ENCODE results near the gene ZBTB20.

DNA sequence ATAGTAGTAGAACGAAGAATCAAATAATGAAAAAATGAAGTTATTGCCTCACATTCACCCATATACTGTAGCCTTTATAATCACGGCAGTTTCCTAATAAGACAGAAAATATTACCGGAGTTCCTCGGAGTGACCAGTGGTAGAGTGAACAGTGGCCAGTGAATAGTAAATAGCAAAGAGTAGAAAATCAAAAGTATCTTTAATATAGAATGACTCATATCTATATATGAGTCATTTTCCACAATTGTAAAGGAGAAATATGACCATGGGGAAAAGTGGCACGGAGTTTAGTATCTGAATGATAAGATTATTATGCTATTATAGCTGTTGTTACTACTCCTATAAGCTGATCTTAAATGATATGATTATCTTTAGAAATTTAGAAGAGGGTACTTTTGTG is 38.5 kb downstream of the ZBTB20 start:
- TF ChIP-seq, protein P1, sequence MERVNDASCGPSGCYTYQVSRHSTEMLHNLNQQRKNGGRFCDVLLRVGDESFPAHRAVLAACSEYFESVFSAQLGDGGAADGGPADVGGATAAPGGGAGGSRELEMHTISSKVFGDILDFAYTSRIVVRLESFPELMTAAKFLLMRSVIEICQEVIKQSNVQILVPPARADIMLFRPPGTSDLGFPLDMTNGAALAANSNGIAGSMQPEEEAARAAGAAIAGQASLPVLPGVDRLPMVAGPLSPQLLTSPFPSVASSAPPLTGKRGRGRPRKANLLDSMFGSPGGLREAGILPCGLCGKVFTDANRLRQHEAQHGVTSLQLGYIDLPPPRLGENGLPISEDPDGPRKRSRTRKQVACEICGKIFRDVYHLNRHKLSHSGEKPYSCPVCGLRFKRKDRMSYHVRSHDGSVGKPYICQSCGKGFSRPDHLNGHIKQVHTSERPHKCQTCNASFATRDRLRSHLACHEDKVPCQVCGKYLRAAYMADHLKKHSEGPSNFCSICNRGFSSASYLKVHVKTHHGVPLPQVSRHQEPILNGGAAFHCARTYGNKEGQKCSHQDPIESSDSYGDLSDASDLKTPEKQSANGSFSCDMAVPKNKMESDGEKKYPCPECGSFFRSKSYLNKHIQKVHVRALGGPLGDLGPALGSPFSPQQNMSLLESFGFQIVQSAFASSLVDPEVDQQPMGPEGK (CRISPR knock-in tag; IDR thresholded peaks at IDR 0.05; ENCODE audit: borderline replicate concordance): no peak
- TF ChIP-seq ZC3H10 (CRISPR knock-in tag; IDR thresholded peaks at IDR 0.05): no peak
- TF ChIP-seq ISL1 (CRISPR knock-in tag; IDR thresholded peaks at IDR 0.05): no peak
- TF ChIP-seq TOX (CRISPR knock-in tag; IDR thresholded peaks at IDR 0.05; ENCODE audit: borderline replicate concordance): no peak
- TF ChIP-seq TCF4 (CRISPR knock-in tag; IDR thresholded peaks at IDR 0.05; ENCODE audit: borderline replicate concordance): no peak
- no peak for TF ChIP-seq BACH2 (CRISPR knock-in tag; IDR thresholded peaks at IDR 0.05; ENCODE audit: borderline replicate concordance)
- TF ChIP-seq ARNTL (CRISPR knock-in tag; IDR thresholded peaks at IDR 0.05; ENCODE audit: borderline replicate concordance, low read depth): no peak
- TF ChIP-seq PPARA (CRISPR knock-in tag; IDR thresholded peaks at IDR 0.05; ENCODE audit: borderline replicate concordance): no peak
- no peak for TF ChIP-seq ZFP3 (CRISPR knock-in tag; IDR thresholded peaks at IDR 0.05)
- TF ChIP-seq, protein P2, sequence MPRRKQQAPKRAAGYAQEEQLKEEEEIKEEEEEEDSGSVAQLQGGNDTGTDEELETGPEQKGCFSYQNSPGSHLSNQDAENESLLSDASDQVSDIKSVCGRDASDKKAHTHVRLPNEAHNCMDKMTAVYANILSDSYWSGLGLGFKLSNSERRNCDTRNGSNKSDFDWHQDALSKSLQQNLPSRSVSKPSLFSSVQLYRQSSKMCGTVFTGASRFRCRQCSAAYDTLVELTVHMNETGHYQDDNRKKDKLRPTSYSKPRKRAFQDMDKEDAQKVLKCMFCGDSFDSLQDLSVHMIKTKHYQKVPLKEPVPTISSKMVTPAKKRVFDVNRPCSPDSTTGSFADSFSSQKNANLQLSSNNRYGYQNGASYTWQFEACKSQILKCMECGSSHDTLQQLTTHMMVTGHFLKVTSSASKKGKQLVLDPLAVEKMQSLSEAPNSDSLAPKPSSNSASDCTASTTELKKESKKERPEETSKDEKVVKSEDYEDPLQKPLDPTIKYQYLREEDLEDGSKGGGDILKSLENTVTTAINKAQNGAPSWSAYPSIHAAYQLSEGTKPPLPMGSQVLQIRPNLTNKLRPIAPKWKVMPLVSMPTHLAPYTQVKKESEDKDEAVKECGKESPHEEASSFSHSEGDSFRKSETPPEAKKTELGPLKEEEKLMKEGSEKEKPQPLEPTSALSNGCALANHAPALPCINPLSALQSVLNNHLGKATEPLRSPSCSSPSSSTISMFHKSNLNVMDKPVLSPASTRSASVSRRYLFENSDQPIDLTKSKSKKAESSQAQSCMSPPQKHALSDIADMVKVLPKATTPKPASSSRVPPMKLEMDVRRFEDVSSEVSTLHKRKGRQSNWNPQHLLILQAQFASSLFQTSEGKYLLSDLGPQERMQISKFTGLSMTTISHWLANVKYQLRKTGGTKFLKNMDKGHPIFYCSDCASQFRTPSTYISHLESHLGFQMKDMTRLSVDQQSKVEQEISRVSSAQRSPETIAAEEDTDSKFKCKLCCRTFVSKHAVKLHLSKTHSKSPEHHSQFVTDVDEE (CRISPR knock-in tag; IDR thresholded peaks at IDR 0.05): no peak
- no peak for TF ChIP-seq ZNF8 (CRISPR knock-in tag; IDR thresholded peaks at IDR 0.05)
- no peak for TF ChIP-seq ZNF565 (CRISPR knock-in tag; conservative IDR thresholded peaks at IDR 0.05; ENCODE audit: low read depth)

All from SK-N-SH treated with all-trans-retinoic acid at 6 μM for 48 hours (cell line).